AG09319 (cell line): ENCODE results near the gene DACT1.

Source experiments
- DNase-seq: peaks from one replicate; pipeline ENCODE4 v3.0.0-alpha.2; 2010; ENCODE audit warnings: low read depth; ENCODE audit errors: extremely low read depth
- TF ChIP-seq, protein P1 (sequence below): IDR thresholded peaks from 2 replicates; pipeline ENCODE4 v1.5.1; 2011; ENCODE audit warnings: low read depth, mild to moderate bottlenecking, inconsistent platforms, low read length, moderate library complexity

The DACT1 gene

DNA sequence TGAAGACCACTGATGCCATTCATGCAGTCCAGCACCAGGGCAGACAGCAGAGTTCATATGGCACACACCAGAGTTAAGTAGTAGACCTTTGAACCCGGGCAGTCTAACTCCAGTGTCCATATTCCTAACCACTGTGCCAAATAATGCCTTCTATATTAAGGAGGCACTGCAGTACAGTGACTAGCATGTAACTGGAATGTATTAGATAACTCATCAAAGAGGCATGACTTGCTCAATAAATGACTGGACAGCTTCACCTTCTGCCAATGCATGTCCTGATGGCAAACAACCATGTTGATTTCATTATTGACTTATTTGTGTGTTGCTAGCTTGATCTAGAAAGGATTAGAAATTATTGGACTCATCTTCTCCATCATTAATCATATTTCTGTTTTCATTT is 40.2 kb downstream of the DACT1 start:
- TF ChIP-seq, protein P1, sequence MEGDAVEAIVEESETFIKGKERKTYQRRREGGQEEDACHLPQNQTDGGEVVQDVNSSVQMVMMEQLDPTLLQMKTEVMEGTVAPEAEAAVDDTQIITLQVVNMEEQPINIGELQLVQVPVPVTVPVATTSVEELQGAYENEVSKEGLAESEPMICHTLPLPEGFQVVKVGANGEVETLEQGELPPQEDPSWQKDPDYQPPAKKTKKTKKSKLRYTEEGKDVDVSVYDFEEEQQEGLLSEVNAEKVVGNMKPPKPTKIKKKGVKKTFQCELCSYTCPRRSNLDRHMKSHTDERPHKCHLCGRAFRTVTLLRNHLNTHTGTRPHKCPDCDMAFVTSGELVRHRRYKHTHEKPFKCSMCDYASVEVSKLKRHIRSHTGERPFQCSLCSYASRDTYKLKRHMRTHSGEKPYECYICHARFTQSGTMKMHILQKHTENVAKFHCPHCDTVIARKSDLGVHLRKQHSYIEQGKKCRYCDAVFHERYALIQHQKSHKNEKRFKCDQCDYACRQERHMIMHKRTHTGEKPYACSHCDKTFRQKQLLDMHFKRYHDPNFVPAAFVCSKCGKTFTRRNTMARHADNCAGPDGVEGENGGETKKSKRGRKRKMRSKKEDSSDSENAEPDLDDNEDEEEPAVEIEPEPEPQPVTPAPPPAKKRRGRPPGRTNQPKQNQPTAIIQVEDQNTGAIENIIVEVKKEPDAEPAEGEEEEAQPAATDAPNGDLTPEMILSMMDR: no peak
- no peak for DNase-seq

DNA sequence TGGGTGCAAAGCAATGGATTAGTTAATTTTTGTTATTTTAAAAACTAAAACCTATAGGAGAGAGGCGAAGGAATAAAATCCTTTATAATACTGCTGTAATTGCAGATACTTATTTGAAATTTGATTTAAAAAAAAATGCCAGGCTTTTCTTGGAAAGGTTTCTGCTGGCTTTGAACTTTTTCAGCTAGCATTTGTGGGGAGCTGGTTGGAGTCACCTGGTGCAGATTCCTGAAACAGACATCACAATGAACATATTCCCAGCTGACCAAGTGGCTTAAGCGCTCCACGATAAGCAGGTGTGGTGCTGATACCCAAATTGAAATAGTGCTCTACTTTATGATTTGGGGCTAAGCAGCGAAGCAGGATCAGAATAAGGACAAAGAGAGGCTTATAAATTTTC is 42.9 kb downstream of the DACT1 start:
- TF ChIP-seq, protein P1: no peak
- no peak for DNase-seq

DNA sequence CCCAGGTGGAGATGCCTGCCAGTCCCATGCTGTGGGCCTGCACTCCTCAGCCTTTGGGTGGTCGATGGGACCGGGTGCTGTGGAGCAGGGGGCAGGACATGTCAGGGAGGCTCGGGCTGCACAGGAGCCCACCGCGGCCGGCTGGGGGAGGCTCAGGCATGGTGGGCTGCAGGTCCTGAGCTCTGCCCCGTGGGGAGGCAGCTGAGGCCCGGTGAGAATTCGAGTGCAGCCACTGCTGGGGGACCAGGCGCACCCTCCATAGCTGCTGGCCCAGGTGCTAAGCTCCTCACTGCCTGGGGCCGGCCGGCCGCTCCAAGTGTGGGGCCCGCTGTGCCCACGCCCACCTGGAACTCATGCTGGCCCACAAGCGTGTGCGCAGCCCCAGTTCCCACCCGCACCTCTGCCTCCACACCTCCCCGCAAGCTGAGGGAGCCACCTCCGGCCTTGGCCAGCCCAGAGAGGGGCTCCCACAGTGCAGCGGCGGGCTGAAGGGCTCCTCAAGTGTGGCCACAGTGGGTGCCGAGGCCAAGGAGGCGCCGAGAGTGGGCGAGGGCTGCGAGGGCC is 49.6 kb downstream of the DACT1 start:
- TF ChIP-seq, protein P1: no peak

DNA sequence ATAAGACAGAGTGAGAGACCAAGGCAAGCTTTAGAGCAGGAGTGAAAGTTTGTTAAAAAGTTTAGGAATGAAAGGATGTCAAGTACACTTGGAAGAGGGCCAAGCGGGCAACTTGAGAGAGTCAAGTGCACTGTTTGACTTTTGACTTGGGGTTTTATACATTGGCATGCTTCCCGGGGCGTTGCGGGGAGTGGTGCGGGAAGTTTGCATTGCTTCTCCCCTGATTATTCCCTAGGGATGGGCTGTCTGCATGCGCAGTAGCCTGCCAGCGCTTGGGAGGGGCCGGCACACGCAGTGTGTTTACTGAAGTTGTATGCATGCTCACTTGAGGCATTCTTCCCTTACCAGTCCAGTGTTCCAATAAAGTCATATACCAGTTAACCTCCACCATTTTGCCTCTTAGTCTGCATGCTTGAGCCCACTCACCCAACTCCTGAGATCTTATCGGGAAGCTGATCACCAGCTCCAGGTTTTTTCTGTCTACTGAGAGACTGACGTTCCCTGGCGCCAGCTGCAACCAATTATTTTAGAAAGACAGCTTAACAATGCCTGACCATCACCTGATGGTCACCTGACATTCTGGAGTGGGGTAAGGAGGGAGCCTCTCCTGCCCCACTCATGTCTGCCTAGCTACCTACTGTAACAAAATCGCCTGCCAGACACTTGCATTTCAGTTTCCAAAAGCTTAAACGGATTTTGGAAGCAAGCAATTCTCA is 53.2 kb downstream of the DACT1 start:
- TF ChIP-seq, protein P1: no peak
- DNase-seq: no peak

More for the DNA sequence above, 49.6 kb downstream of the DACT1 start:
- DNase-seq: no peak

DNA sequence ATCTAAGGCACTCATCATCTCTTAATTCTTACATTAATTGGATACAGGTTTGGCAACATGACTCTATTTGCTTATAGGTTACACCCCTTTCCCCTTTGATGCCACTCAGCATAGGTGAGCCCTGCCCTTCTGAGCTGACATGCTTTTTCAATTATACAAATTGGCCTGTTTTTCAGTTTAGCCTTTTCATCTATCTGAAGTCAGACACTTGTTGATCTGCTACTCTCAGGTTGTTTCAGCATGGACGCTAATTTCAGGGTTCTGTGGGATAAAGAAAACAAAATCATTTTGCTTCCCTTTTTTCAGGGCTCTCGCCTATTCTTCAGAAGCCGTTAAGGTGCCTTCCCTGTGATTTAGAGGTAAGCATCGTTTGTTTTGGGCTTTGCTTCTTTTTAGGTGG is 55.3 kb downstream of the DACT1 start:
- TF ChIP-seq, protein P1: no peak
- DNase-seq: no peak

DNA sequence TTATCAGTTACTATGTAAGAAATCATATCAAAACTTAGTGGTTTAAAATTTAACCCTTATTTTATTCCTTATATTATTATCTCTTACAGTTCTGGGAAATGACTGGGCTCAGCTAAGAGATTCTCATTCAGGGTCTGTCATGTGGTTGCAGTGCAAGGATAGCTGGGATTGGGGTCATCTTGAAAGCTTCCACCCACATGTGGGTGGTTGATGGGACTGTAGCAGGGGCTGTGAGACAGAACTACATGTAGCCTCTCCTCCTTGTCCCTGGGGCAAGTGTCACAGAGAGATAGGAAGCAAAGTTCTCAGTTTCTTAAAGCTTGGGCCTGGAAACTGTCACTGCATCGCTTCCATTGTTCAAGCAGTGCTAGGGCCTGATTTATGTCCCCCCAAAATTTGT is 57.8 kb downstream of the DACT1 start:
- TF ChIP-seq, protein P1: no peak
- no peak for DNase-seq

DNA sequence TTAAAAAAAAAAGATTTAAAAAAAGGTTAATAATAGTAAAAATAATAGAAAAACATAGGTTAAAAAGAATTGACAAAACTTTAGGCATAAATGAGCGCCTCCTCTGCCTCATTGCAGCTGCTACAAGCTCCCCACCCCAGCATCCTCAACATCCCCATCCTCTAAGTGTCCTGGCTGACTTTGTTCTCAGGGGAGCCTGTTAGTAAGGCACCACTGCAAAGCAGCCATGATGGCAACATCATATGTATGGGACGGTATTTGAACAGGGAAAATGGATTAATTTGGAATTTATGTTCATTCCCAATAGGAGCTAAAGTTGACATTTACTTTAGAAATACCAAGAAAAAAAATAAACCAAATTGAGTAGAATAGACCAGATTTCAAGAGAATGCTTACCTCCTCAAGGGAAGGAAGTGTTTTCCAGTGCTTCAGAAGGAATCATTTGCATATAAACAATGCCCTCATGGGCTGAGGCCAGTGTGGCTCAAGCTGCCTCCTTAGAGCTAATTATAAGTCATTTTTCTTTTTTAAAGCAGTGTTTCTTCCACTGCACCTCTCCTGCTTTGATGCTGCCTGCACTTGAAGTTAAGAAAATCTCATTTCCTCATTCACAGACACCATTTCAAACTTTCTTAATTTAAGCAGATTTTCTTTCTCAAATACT is 59.6 kb downstream of the DACT1 start:
- no peak for DNase-seq
- TF ChIP-seq, protein P1: no peak
